Right cardiac atrium (tissue), 5 donors: ENCODE data around the gene OMD. TPM values are rescaled to one million over a fixed set of nuclear protein-coding genes. Genes with fewer than 3 reads are reported as not detected.
A peak's percentile ranks its signal among the peaks of the same experiment; 100 is the strongest.

ENCODE experiments used
- ATAC-seq, 2 donors: fragments of 200-7000 bp; cut with Tn5 transposase; one replicate each; pipeline versions ENCODE4 v1.8.0 to v1.9.1; 2020; ENCODE audit warnings: moderate library complexity in 2 of 2, mild to moderate bottlenecking in 1 of 2
- DNase-seq, 3 donors: peaks; one replicate each; pipeline ENCODE4 v3.0.0-alpha.2; 2020
- H3K27ac ChIP-seq: one replicate; pipeline ENCODE4 v1.5.1; 2013; ENCODE audit warnings: mild to moderate bottlenecking, low read length, control low read depth, moderate library complexity
- H3K27me3 ChIP-seq: one replicate; pipeline ENCODE4 v1.6.1; 2013; ENCODE audit not compliant: control insufficient read depth, insufficient read depth
- H3K4me1 ChIP-seq: one replicate; pipeline ENCODE4 v1.6.1; 2013; ENCODE audit warnings: low read length; ENCODE audit not compliant: control insufficient read depth, insufficient read depth
- H3K4me3 ChIP-seq: one replicate; pipeline ENCODE4 v1.5.1; 2013; ENCODE audit warnings: low read length, control low read depth
- H3K9me3 ChIP-seq: one replicate; pipeline ENCODE4 v1.6.1; 2013; ENCODE audit warnings: low read length; ENCODE audit not compliant: control insufficient read depth
- WGBS: extraction: QIAGEN DNeasy Blood & Tissue Kit; methylation state at CpG from one replicate; pipeline ENCODE4 v1.1.7; 2013; 5-methylcytosine and 5-hydroxymethylcytosine counted together
- intact Hi-C, 4 donors: fragments of 100-400 bp; cut with DNase I; formaldehyde crosslinking; loops; one replicate each; pipeline versions ENCODE4 v1.11.0 to v1.14.0; 2022 to 2023
- long read RNA-seq, 4 donors: library from polyadenylated mRNA; unstranded; transcript quantifications; one replicate each; pipeline ENCODE4 v2.0.0, GENCODE V29; 2020 to 2021
- polyA plus RNA-seq: library from polyadenylated mRNA; stranded (reverse); fragments of 200-250 nt; gene quantifications from one replicate; pipeline ENCODE4 v1.2.3, GENCODE V29; 2013
- total RNA-seq, 4 donors: library from RNA; stranded (reverse); fragmentation: NEBNext Ultra II Directional; extraction: Animal tissue kit (Norgen Biotek cat#: 25700); gene quantifications; one replicate each; pipeline ENCODE4 v1.2.1, GENCODE V29; 2021
- donor health status: healthy with polysubstance abuse.
- donor health status: DM: no; HTN: yes; CAD: no.
- donor health status: DM: no; HTN: no; CAD: no.
- donor health status: DM: no; HTN: yes; CAD: no; lungs with severe emphysema.
- donor health status: DM: yes; HTN: yes; CAD: no.

OMD gene
- total RNA-seq (10 to 100 TPM; 13.5 to 19.6 (median 15.7) TPM), polyA plus RNA-seq (11.7 TPM)
- long read RNA-seq, donor 1, partial matches to known transcripts = 2 of 5 reads
- long read RNA-seq, donor 1, other reads (novel, unspliced or antisense) = 0 of 5 reads
- long read RNA-seq, donor 2, partial matches to known transcripts = 1 of 5 reads
- long read RNA-seq, donor 2, other reads (novel, unspliced or antisense) = 0 of 5 reads
- long read RNA-seq, donor 3, transcript OMD-201 (3 exons, 2,449 nt) = major isoform, 12 of 16 reads
- long read RNA-seq, donor 3, partial matches to known transcripts = 2 of 16 reads
- long read RNA-seq, donor 3, other reads (novel, unspliced or antisense) = 2 of 16 reads
- long read RNA-seq, donor 4, transcript OMD-201 (3 exons, 2,449 nt) = major isoform, 6 of 8 reads
- long read RNA-seq, donor 4, partial matches to known transcripts = 1 of 8 reads
- long read RNA-seq, donor 4, other reads (novel, unspliced or antisense) = 1 of 8 reads

- Histone ChIP-seq H3K4me3 (peak within 1 kb of the TSS; percentile 52), H3K4me1 (no peaks in the 10 kb centered on the region), H3K27me3 (no peaks in the 10 kb centered on the region), H3K9me3 (no peaks in the 10 kb centered on the region), H3K27ac (peak within 1 kb of the TSS; percentile 35)
- DNase-seq = no peak
- WGBS = 57% methylated on average over 1 of the region's 1 CpG
- intact Hi-C loops = no loop called here
- peak in 1 of 2 donors; percentile 82 for ATAC-seq
Observed at GRCh38 chr9:92424340-92424739, at the start of gene OMD. Gene OMD (minus strand): TSS chr9:92424471. CDS start chr9:92417558, 6,913 bp downstream.

- H3K27ac ChIP-seq = no peak overlapping the region
- H3K27me3 ChIP-seq = no peaks in the 10 kb centered on the region
- H3K9me3 ChIP-seq = no peaks in the 10 kb centered on the region
- DNase-seq (no peak), ATAC-seq (no peak)
- WGBS = 97% methylated on average over 2 of the region's 2 CpGs
- intact Hi-C loops = no loop called here
- H3K4me1 ChIP-seq = peaks cover 3% of the 10 kb centered on the region
- no peak overlapping the region for H3K4me3 ChIP-seq
Observed at GRCh38 chr9:92468206-92468605, 43.9 kb upstream of the OMD start.

- Histone ChIP-seq H3K27ac (no peak overlapping the region), H3K9me3 (no peaks in the 10 kb centered on the region), H3K4me1 (peaks cover 3% of the 10 kb centered on the region), H3K4me3 (no peak overlapping the region), H3K27me3 (no peaks in the 10 kb centered on the region)
- DNase-seq (no peak), ATAC-seq (no peak)
- intact Hi-C loops = no loop called here
- WGBS = 82% methylated on average over 2 of the region's 2 CpGs
Observed at GRCh38 chr9:92467511-92467910, 43.2 kb upstream of the OMD start.

- WGBS = 90% methylated on average over 1 of the region's 1 CpG
- Histone ChIP-seq H3K4me3 (no peak overlapping the region), H3K27ac (no peak overlapping the region), H3K4me1 (peaks cover 3% of the 10 kb centered on the region), H3K9me3 (no peaks in the 10 kb centered on the region), H3K27me3 (no peaks in the 10 kb centered on the region)
- intact Hi-C loops = no loop called here
- DNase-seq (no peak), ATAC-seq (no peak)
Observed at GRCh38 chr9:92467041-92467440, 42.8 kb upstream of the OMD start.

- H3K27ac ChIP-seq = no peak overlapping the region
- no peak overlapping the region for H3K4me3 ChIP-seq
- no peaks in the 10 kb centered on the region for H3K9me3 ChIP-seq
- ATAC-seq = peak in 1 of 2 donors; percentile 39
- peaks cover 3% of the 10 kb centered on the region for H3K4me1 ChIP-seq
- 68% methylated on average over 3 of the region's 3 CpGs for WGBS
- DNase-seq = no peak
- intact Hi-C loops = no loop called here
- no peaks in the 10 kb centered on the region for H3K27me3 ChIP-seq
Observed at GRCh38 chr9:92463984-92464383, 39.7 kb upstream of the OMD start.

GRCh38 chr9:92463387-92463786 lies 39.1 kb upstream of the OMD start:
- ATAC-seq = no peak
- H3K27me3 ChIP-seq = no peaks in the 10 kb centered on the region
- H3K4me3 ChIP-seq = no peak overlapping the region
- intact Hi-C loops = no loop called here
- DNase-seq = no peak
- no peaks in the 10 kb centered on the region for H3K9me3 ChIP-seq
- no peak overlapping the region for H3K27ac ChIP-seq
- peaks cover 3% of the 10 kb centered on the region for H3K4me1 ChIP-seq

- 93% methylated on average over 4 of the region's 4 CpGs for WGBS
- Histone ChIP-seq H3K9me3 (no peaks in the 10 kb centered on the region), H3K4me3 (no peak overlapping the region), H3K27ac (no peak overlapping the region), H3K4me1 (no peaks in the 10 kb centered on the region), H3K27me3 (no peaks in the 10 kb centered on the region)
- DNase-seq (no peak), ATAC-seq (no peak)
- intact Hi-C loops = no loop called here
Observed at GRCh38 chr9:92457576-92457975, 33.3 kb upstream of the OMD start.

- intact Hi-C loops = no loop called here
- 85% methylated on average over 3 of the region's 3 CpGs for WGBS
- no peaks in the 10 kb centered on the region for H3K4me1 ChIP-seq
- no peak overlapping the region for H3K4me3 ChIP-seq
- no peak for DNase-seq
- H3K9me3 ChIP-seq = no peaks in the 10 kb centered on the region
- H3K27me3 ChIP-seq = no peaks in the 10 kb centered on the region
- no peak for ATAC-seq
- no peak overlapping the region for H3K27ac ChIP-seq
Observed at GRCh38 chr9:92455217-92455616, 30.9 kb upstream of the OMD start.

GRCh38 chr9:92446536-92446935 lies 22.3 kb upstream of the OMD start:
- no peaks in the 10 kb centered on the region for H3K9me3 ChIP-seq
- DNase-seq (no peak), ATAC-seq (no peak)
- H3K4me3 ChIP-seq = no peak overlapping the region
- intact Hi-C loops = no loop called here
- H3K27ac ChIP-seq = no peak overlapping the region
- H3K27me3 ChIP-seq = no peaks in the 10 kb centered on the region
- no peaks in the 10 kb centered on the region for H3K4me1 ChIP-seq

- DNase-seq (no peak), ATAC-seq (no peak)
- 94% methylated on average over 4 of the region's 4 CpGs for WGBS
- Histone ChIP-seq H3K4me1 (no peaks in the 10 kb centered on the region), H3K27me3 (no peaks in the 10 kb centered on the region), H3K4me3 (no peak overlapping the region), H3K27ac (no peak overlapping the region), H3K9me3 (no peaks in the 10 kb centered on the region)
- intact Hi-C loops = no loop called here
Observed at GRCh38 chr9:92444841-92445240, 20.6 kb upstream of the OMD start.

- WGBS = 88% methylated on average over 6 of the region's 6 CpGs
- no peaks in the 10 kb centered on the region for H3K4me1 ChIP-seq
- DNase-seq (no peak), ATAC-seq (no peak)
- H3K27me3 ChIP-seq = no peaks in the 10 kb centered on the region
- no peak overlapping the region for H3K4me3 ChIP-seq
- no peak overlapping the region for H3K27ac ChIP-seq
- H3K9me3 ChIP-seq = no peaks in the 10 kb centered on the region
- intact Hi-C loops = no loop called here
Observed at GRCh38 chr9:92440751-92441046, 16.4 kb upstream of the OMD start.
